Pancreas (tissue), 10 donors: Measurements from ENCODE around the gene ISL2. TPM values are rescaled to one million over a fixed set of nuclear protein-coding genes. Genes with fewer than 3 reads are reported as not detected.
"Not testable (repeated sequence)": the region's sequence is repeated elsewhere in the genome, so short reads cannot be mapped to it uniquely, and the experiment has no call there.

Source experiments
- ATAC-seq, 4 donors: fragments of 200-7000 bp; cut with Tn5 transposase; one replicate each; pipeline versions ENCODE4 v1.8.0 to v1.9.1; 2020; ENCODE audit warnings: mild to moderate bottlenecking in 4 of 4, moderate library complexity in 4 of 4
- DNase-seq, 6 donors: peaks; one replicate each; pipeline ENCODE4 v3.0.0-alpha.2; 2020
- FAIRE-seq: peaks from 2 replicates; lab custom pipeline; 2012; peaks lifted over from hg19 to GRCh38; lab: Jason Lieb, UNC
- H3K27ac ChIP-seq, 4 donors: fragments of 200-600 bp; sonication (generic); 1 replicate in 3 of 4; 2 replicates in 1 of 4; pipeline versions ENCODE4 v1.5.0 to v1.8.0; 2020
- H3K27me3 ChIP-seq, 4 donors: fragments of 200-600 bp; one replicate each; pipeline ENCODE4 v1.8.0; 2021
- H3K36me3 ChIP-seq, 3 donors: fragments of 200-600 bp; sonication (generic) in 1 of 3; one replicate each; pipeline versions ENCODE4 v1.5.0 to v1.8.0; 2020 to 2021
- H3K4me1 ChIP-seq, 3 donors: fragments of 200-600 bp; one replicate each; pipeline ENCODE4 v1.8.0; 2021
- H3K4me3 ChIP-seq, 4 donors: fragments of 200-600 bp; sonication (generic) in 2 of 4; one replicate each; pipeline versions ENCODE4 v1.5.0 to v1.8.0; 2020 to 2021
- H3K9me3 ChIP-seq, 4 donors: fragments of 200-600 bp; one replicate each; pipeline ENCODE4 v1.8.0; 2021
- WGBS, 2 donors: extraction: QIAGEN DNeasy Blood & Tissue Kit; methylation state at CpG; one replicate each; pipeline ENCODE4 v1.1.7; 2013; 5-methylcytosine and 5-hydroxymethylcytosine counted together
- intact Hi-C, 3 donors: fragments of 100-400 bp; cut with DNase I; formaldehyde crosslinking; loops; one replicate each; pipeline versions ENCODE4 v1.11.1 to v1.14.2; 2022
- polyA plus RNA-seq, 2 donors: library from polyadenylated mRNA; stranded (reverse); fragments of 200-250 nt; gene quantifications; one replicate each; pipeline ENCODE4 v1.2.3, GENCODE V29; 2013
- total RNA-seq, 6 donors: library from RNA; stranded (reverse); fragmentation: NEBNext Ultra II Directional in 4 of 6; extraction: Animal tissue kit (Norgen Biotek cat#: 25700) in 4 of 6; gene quantifications; one replicate each; pipeline versions ENCODE4 v1.2.1 to v1.2.4, GENCODE V29; 2021 to 2023
- TF ChIP-seq, protein P1 (sequence below), 4 donors: fragments of 200-600 bp; sonication (generic) in 3 of 4; IDR thresholded peaks; one replicate each; pipeline versions ENCODE4 v1.5.0 to v1.8.0; 2021; ENCODE audit warnings: antibody characterized with exemption in 4 of 4
- donor health status: healthy with polysubstance abuse.
- donor health status: DM: no; HTN: no; CAD: no; lungs with moderate emphysema.
- donor health status: DM: no; HTN: no; CAD: no.
- donor health status: control.
- donor health status: control.
- donor health status: Bipolar disorder and iron deficiency.
- donor health status: DM: yes; HTN: yes; CAD: no.
- donor health status: DM: no; HTN: no; CAD: no.
- donor health status: DM: no; HTN: no; CAD: no.
- donor health status: DM: yes; HTN: yes; CAD: no.

ISL2 gene
- total RNA-seq (under 1 TPM in 1 of 6 donors, not detected in 5; 0.41 TPM), polyA plus RNA-seq (under 1 TPM; 0.11 to 0.16 TPM)

DNA sequence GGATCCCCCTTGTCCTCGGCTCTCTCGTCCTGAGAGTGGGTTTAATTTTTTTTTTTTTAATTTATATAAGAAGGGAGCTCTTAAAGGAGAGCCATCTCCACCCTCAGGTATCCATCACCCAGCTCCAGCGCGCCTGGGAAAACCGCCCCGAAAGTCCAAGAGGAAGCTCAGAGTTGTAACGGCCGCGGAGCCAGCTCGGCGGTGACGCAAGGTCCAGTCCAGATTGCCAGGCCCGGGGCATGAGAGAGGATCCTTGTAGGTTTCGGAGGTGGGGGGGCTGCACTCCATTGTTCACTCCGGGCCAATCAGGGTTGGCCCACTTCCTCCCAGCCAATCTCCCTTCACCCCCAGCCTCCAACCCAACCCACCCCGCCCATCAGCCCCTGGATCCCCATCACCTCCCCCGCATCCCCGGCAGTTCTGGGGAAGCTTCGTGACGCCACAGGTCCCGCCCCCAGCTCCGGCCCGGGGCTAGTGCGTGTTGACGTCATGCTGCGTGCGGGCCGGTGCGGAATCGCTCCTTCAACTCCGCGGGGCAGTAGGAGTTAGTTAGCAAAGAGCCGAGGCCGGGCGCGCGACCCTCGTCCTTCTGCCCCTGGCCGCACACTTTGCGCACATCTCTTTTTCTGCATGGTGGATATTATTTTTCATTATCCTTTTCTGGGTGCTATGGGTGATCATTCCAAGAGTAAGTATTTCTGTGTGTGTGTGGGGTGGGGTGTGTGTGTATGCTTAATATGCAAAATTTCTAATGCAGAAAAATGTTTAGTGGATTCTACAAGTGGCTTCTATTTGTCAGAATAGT, at the start of gene ISL2:
Gene ISL2 (plus strand): TSS at position 520 of the 805 bp plus-strand sequence. CDS start 111 bp downstream, at position 631.
- peak within 1 kb of the TSS in 1 of 4 donors; percentile 17 for H3K4me3 ChIP-seq
- DNase-seq (peak in 3 of 6 donors; percentile 23 to 56 (median 37)), FAIRE-seq (no peak), ATAC-seq (peak in 3 of 4 donors; percentile 9 to 34 (median 17))
- H3K27ac ChIP-seq, result no peak within 1 kb of the TSS
- 11 to 14% methylated on average over 40 of the region's 40 CpGs for WGBS, 2 donors
- TF ChIP-seq, protein P1, sequence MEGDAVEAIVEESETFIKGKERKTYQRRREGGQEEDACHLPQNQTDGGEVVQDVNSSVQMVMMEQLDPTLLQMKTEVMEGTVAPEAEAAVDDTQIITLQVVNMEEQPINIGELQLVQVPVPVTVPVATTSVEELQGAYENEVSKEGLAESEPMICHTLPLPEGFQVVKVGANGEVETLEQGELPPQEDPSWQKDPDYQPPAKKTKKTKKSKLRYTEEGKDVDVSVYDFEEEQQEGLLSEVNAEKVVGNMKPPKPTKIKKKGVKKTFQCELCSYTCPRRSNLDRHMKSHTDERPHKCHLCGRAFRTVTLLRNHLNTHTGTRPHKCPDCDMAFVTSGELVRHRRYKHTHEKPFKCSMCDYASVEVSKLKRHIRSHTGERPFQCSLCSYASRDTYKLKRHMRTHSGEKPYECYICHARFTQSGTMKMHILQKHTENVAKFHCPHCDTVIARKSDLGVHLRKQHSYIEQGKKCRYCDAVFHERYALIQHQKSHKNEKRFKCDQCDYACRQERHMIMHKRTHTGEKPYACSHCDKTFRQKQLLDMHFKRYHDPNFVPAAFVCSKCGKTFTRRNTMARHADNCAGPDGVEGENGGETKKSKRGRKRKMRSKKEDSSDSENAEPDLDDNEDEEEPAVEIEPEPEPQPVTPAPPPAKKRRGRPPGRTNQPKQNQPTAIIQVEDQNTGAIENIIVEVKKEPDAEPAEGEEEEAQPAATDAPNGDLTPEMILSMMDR (IDR thresholded peaks at IDR 0.05), result no peak
- peaks cover 0 to 54% (median 15%) of the 10 kb centered on the region in 4 donors for H3K27me3 ChIP-seq
- H3K4me1 ChIP-seq, result peaks cover 0 to 25% (median 0%) of the 10 kb centered on the region in 3 donors
- no peaks in the 10 kb centered on the region for H3K9me3 ChIP-seq
- intact Hi-C loops, result no loop called here
- no peaks in the 10 kb centered on the region for H3K36me3 ChIP-seq

DNA sequence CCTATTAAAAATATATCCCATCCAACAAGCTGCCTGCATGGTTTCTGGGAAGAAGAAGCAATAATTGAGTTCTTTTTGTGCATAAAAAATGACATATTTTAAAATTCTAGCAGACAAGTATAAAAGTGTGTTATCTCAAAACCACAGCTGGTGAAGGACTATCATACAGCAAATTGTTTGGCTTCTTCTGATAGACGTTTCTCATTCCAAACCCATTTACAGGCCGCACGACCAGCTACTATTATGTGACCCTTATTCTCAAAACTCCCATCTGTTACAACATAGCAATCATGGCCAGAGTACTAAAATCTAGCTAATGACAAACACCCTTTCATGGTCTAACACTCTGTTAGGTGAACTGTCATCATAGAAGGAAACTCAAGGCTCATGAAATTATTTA, 47.0 kb upstream of the ISL2 start:
- TF ChIP-seq, protein P1 (IDR thresholded peaks at IDR 0.05), result no peak
- no peaks in the 10 kb centered on the region for H3K4me1 ChIP-seq
- H3K4me3 ChIP-seq, result no peak overlapping the region
- H3K36me3 ChIP-seq, result no peaks in the 10 kb centered on the region
- no peaks in the 10 kb centered on the region for H3K9me3 ChIP-seq
- DNase-seq (no peak), FAIRE-seq (no peak), ATAC-seq (no peak)
- no peak overlapping the region for H3K27ac ChIP-seq
- intact Hi-C loops, result no loop called here
- WGBS, 2 donors, result 61 to 66% methylated on average over 3 of the region's 3 CpGs
- H3K27me3 ChIP-seq, result no peaks in the 10 kb centered on the region

DNA sequence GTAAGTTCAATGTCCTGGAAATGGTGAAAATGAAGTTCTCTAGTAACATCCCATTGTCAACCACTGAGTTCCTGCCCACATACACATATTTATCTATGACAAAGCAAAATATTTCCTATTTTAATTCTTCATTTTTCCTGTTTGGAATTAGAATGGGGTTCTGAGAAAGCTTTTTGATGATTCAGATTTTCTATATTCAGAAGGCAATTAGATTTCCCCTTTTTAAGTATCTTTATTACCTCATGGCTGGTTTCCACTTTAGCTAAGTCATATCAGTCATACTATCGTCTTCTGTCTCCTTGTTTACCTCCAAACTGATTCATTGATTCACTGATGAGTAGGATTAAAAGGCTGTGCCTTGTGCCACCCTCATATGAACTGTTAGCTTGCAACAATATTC, 43.2 kb upstream of the ISL2 start:
- ATAC-seq, result no peak
- 18 to 32% methylated on average over 1 of the region's 1 CpG for WGBS, 2 donors
- intact Hi-C loops, result no loop called here

DNA sequence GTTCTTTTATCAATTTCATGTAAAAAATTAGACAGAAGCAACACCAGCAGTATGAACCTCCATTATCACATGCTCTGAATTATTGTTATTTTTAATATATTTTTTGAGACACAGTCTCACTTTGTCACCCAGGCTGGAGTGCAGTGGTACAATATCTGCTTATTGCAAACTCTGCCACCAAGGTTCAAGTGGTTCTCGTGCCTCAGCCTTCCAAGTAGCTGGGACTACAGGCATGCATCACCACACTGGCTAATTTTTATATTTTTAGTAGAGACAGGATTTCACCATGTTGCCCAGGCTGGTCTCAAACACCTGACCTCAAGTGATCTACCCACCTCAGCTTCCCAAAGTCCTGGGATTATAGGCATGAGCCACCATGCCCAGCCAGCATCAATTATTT, 42.1 kb upstream of the ISL2 start:
- H3K4me1 ChIP-seq, ATAC-seq, FAIRE-seq, H3K36me3 ChIP-seq, DNase-seq, intact Hi-C loops, H3K27me3 ChIP-seq, H3K9me3 ChIP-seq, H3K4me3 ChIP-seq, H3K27ac ChIP-seq: not testable (repeated sequence)
- 94% methylated on average over 1 of the region's 1 CpG for WGBS, 2 donors

More for the DNA sequence above, 43.2 kb upstream of the ISL2 start:
- TF ChIP-seq, protein P1 (IDR thresholded peaks at IDR 0.05), result no peak
- FAIRE-seq (no peak), DNase-seq (no peak)
- H3K4me3 ChIP-seq, result no peak overlapping the region
- no peak overlapping the region for H3K27ac ChIP-seq
- no peaks in the 10 kb centered on the region for H3K9me3 ChIP-seq
- no peaks in the 10 kb centered on the region for H3K27me3 ChIP-seq
- H3K4me1 ChIP-seq, result no peaks in the 10 kb centered on the region
- H3K36me3 ChIP-seq, result no peaks in the 10 kb centered on the region

DNA sequence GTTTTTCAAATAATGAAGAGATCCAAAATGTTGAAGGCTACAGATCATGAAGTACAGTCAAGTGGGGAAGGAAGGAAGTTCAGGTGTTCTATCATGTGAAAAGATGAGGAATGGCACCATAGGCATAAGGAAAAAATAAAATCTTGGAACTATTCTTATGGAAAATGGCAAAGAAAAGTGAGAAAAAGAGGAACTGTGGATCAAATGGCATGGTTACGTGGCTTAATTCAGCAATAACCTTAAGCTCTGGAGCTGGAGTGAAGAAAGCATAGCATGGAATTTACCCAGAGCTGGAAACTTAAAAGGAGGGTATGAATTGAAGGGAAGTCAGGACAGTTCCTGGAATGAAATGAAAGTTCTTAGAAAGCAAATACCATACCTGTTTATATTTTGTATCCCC, 39.7 kb upstream of the ISL2 start:
- WGBS, 2 donors, result 96 to 97% methylated on average over 1 of the region's 1 CpG
- no peak overlapping the region for H3K27ac ChIP-seq
- DNase-seq (no peak), FAIRE-seq (no peak), ATAC-seq (no peak)
- no peaks in the 10 kb centered on the region for H3K27me3 ChIP-seq
- H3K9me3 ChIP-seq, result no peaks in the 10 kb centered on the region
- peaks cover 0 to 10% (median 0%) of the 10 kb centered on the region in 3 donors for H3K4me1 ChIP-seq
- H3K4me3 ChIP-seq, result no peak overlapping the region
- TF ChIP-seq, protein P1 (IDR thresholded peaks at IDR 0.05), result no peak
- intact Hi-C loops, result no loop called here
- H3K36me3 ChIP-seq, result no peaks in the 10 kb centered on the region

DNA sequence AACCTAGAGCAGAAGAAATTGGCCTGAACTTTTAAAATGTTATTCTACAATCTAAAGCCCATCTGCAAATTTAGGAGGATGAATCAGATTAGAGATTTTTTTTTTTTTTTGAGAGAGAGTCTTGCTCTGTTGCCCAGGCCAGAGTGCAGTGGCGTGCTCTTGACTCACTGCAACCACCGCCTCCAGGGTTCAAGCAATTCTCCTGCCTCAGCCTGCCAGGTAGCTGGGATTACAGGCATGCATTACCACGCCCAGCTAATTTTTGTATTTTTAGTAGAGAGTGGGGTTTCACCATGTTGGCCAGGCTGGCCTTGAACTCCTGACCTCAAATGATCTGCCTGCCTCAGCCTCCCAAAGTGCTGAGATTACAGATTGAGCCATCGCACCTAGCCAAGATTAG, 38.6 kb upstream of the ISL2 start:
- intact Hi-C loops, result not testable (repeated sequence)
- 91 to 93% methylated on average over 4 of the region's 4 CpGs for WGBS, 2 donors

More for the DNA sequence above, 38.6 kb upstream of the ISL2 start:
- not testable (repeated sequence) for H3K9me3 ChIP-seq, H3K4me1 ChIP-seq, H3K36me3 ChIP-seq, FAIRE-seq, H3K27ac ChIP-seq, H3K27me3 ChIP-seq, H3K4me3 ChIP-seq, ATAC-seq, DNase-seq
